Dendritic cell treated with granulocyte-macrophage colony-stimulating factor and Interleukin-4, amounts not matched to agents 40 ng/mL and 50 ng/mL, for 4 days (primary cell): ENCODE measurements around the gene MYOG.

Source experiments
- H3K27ac Mint-ChIP-seq: one replicate; pipeline ENCODE4 v1.8.0; 2022; ENCODE audit warnings: mild to moderate bottlenecking, mixed read lengths
- H3K27me3 Mint-ChIP-seq: one replicate; pipeline ENCODE4 v1.8.0; 2022; ENCODE audit warnings: mild to moderate bottlenecking, mixed read lengths
- H3K36me3 Mint-ChIP-seq: one replicate; pipeline ENCODE4 v1.8.0; 2022; ENCODE audit warnings: low read depth, mixed read lengths
- H3K4me1 Mint-ChIP-seq: one replicate; pipeline ENCODE4 v1.8.0; 2022; ENCODE audit warnings: low read depth, mixed read lengths
- H3K4me3 Mint-ChIP-seq: one replicate; pipeline ENCODE4 v1.8.0; 2022; ENCODE audit warnings: mild to moderate bottlenecking, moderate library complexity, mixed read lengths
- H3K9me3 Mint-ChIP-seq: one replicate; pipeline ENCODE4 v1.8.0; 2022; ENCODE audit warnings: mixed read lengths
- intact Hi-C: fragments of 100-400 bp; cut with micrococcal nuclease; formaldehyde crosslinking; loops from one replicate; pipeline ENCODE4 v1.15.0; 2022

The MYOG gene

GRCh38 chr1:203101813-203102634 is 16.2 kb upstream of the MYOG start:
- Mint-ChIP-seq H3K36me3 (no peaks in the 10 kb centered on the region), H3K4me1 (peaks cover 29% of the 10 kb centered on the region), H3K27ac (peak overlapping the region; percentile 12), H3K4me3 (no peak overlapping the region), H3K27me3 (peaks cover 7% of the 10 kb centered on the region), H3K9me3 (peaks cover 15% of the 10 kb centered on the region)
- intact Hi-C loops, result no loop called here

DNA sequence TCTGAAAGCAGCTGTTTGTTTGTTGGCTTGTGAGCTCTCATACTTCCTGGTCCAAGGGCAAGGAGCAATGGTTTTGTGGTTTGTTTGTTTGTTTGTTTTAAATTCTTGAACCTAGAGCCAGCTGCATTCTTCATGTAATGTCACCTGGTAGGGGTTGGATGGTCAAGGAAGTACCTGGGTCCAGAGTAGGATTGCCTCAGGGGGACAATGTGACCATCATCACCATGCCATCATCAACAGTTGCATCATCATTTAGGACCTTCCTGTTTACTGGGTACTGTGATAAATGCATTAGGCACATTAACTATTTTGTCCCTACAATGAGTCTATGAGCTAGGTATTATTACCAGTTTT is 14.7 kb upstream of the MYOG start:
- H3K27me3 Mint-ChIP-seq, result peaks cover 8% of the 10 kb centered on the region
- H3K4me3 Mint-ChIP-seq, result no peak overlapping the region
- H3K4me1 Mint-ChIP-seq, result peaks cover 29% of the 10 kb centered on the region
- no peak overlapping the region for H3K27ac Mint-ChIP-seq
- peaks cover 15% of the 10 kb centered on the region for H3K9me3 Mint-ChIP-seq
- intact Hi-C loops, result no loop called here
- no peaks in the 10 kb centered on the region for H3K36me3 Mint-ChIP-seq

DNA sequence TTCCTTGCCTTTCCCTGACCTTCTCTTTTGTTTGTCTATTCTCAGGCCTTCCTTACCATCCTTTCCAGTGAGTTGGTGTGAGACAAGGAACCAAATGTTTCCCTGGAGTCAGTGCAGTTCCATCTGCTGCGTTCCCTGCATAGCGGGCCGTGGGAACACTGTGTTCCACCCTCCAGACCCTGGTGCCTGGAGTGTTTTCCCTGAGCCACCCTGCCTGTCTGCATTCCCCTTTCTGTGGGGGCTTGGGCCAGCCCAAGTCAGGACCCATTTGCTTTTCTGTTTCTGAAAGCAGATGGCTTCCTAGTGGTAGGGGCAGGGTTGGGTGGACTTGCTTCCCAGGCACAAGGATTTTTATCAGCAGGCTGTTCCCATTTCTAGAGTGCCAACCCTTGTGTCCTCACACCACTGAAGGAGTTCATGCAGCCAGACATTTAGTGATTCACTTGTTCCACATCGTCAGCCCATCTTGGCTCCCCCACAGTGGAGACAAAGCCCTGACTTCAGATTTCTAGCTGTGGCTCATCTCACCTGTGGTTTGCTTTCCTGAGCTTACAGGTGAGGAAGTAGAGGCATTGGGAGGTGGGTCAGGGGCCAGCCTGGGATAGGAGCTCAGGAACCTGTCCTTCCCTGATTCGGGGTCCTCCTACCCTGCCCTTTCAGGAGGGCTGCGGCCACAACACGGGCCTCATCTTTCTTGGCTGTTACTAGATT is 14.1 kb upstream of the MYOG start:
- intact Hi-C loops, result no loop called here

DNA sequence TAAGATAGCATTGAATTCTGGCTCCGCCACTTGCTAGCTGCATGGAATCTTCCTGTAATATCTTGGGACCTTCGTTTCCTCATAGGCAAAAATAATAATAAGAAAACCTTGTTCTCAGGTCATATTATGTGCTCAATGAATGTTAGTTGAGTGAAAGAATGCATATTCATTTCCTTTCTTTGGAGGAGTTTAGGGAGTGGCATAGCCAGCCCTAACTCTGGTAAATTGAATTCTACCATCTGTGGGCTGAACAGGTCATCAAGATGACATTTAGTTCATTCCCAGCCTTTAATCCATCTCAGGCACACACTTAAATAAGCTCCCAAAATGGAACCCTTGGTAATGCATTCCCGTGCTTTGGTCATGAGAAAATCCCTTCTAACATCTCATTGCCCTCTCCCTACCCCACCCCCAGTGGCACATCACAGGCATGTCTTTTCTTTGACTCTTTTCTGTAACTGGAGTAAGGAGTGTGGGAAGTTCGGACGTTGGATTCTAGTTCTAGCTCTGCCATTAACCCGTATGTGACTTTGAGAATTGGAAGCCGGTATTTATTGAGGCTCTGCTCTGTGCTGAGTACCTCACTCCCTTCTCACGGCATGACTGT is 13.2 kb upstream of the MYOG start:
- no peaks in the 10 kb centered on the region for H3K36me3 Mint-ChIP-seq
- no peak overlapping the region for H3K27ac Mint-ChIP-seq
- no peak overlapping the region for H3K4me3 Mint-ChIP-seq
- peaks cover 21% of the 10 kb centered on the region for H3K9me3 Mint-ChIP-seq
- H3K27me3 Mint-ChIP-seq, result peaks cover 14% of the 10 kb centered on the region
- intact Hi-C loops, result no loop called here
- peaks cover 29% of the 10 kb centered on the region for H3K4me1 Mint-ChIP-seq

More for the DNA sequence above, 14.1 kb upstream of the MYOG start:
- H3K36me3 Mint-ChIP-seq, result no peaks in the 10 kb centered on the region
- peaks cover 29% of the 10 kb centered on the region for H3K4me1 Mint-ChIP-seq
- no peak overlapping the region for H3K4me3 Mint-ChIP-seq
- H3K27me3 Mint-ChIP-seq, result peaks cover 12% of the 10 kb centered on the region
- peaks cover 15% of the 10 kb centered on the region for H3K9me3 Mint-ChIP-seq
- H3K27ac Mint-ChIP-seq, result no peak overlapping the region

- Mint-ChIP-seq H3K4me3 (no peak overlapping the region), H3K4me1 (peaks cover 28% of the 10 kb centered on the region), H3K27ac (no peak overlapping the region), H3K27me3 (peaks cover 14% of the 10 kb centered on the region), H3K9me3 (peaks cover 22% of the 10 kb centered on the region), H3K36me3 (no peaks in the 10 kb centered on the region)
- intact Hi-C loops, result no loop called here
Measured at GRCh38 chr1:203098445-203098844, 12.6 kb upstream of the MYOG start.

DNA sequence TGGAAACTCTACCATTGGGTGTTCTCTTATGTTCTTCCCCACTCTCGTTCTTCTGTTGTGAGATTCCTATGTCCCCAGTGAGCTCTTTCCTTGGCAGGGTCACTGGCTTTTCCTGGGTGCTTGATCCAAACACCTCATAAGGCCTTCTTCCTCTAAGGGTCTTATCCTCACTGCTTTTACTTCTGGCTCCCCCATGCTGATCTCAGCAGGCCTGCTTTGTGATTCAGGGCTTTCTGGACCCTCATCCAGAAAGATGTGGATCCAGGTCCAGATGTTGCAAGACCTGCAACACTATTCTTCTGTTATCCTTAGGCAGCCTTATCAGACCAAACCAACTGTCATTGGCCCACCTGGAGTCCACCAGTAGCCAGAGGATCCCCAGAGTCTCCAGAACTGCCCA is 11.2 kb upstream of the MYOG start:
- intact Hi-C loops, result no loop called here
- Mint-ChIP-seq H3K36me3 (no peaks in the 10 kb centered on the region), H3K4me1 (peaks cover 14% of the 10 kb centered on the region), H3K9me3 (peaks cover 22% of the 10 kb centered on the region), H3K27ac (no peak overlapping the region), H3K4me3 (no peak overlapping the region), H3K27me3 (peaks cover 21% of the 10 kb centered on the region)

DNA sequence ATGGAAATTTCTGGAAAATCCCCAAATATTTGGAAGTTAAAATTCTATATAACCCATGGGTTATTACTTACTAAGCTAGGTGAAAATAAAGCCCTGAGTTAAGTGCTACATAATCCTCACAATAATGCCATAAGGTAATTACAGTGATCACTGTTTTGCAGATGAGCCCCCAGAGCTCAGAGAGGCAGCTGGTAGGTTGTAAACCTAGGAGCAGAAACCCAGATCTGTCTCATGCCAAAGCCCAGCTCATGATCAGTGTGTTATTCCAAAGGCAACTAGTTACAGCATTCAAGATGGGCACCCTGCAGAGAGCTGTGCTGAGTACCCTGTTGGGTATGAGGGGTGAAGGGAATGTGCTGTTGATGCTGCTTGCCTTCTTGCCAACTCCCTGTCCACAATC is 10.8 kb upstream of the MYOG start:
- Mint-ChIP-seq H3K9me3 (peaks cover 22% of the 10 kb centered on the region), H3K4me1 (peaks cover 9% of the 10 kb centered on the region), H3K27ac (no peak overlapping the region), H3K27me3 (peaks cover 25% of the 10 kb centered on the region), H3K4me3 (no peak overlapping the region), H3K36me3 (no peaks in the 10 kb centered on the region)
- intact Hi-C loops, result no loop called here

DNA sequence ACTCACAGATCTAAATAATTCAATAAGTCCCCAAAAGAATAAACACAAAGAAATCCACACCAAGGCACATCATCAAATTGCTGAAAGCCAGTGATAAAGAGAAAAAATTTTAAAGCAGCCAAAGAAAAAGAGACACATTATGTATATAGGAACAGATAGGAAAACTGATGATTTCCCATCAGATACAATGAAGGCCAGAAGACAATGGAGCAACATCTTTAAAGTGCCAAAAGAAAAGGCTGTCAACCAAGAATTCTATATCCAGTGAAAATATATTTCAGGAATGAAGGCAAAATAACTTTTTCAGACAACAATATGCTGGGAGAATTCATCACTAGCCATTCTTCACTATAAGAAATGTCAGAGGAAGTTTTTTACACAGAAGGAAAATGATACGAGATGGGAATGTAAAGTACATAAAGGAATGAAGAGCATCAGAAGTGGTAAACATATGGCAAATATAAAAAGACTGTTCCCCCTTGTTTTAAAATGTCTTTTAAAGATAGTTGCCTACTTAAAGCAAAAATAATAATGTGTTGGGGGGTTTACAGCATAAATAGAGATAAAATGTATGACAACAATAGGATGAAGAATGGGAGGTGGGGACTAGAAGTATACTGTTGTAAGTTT is 9.4 kb upstream of the MYOG start:
- Mint-ChIP-seq H3K4me3 (no peak overlapping the region), H3K27me3 (peaks cover 31% of the 10 kb centered on the region), H3K27ac (no peak overlapping the region), H3K36me3 (no peaks in the 10 kb centered on the region), H3K9me3 (peaks cover 22% of the 10 kb centered on the region), H3K4me1 (peaks cover 7% of the 10 kb centered on the region)
- intact Hi-C loops, result no loop called here

GRCh38 chr1:203093754-203094410 is 8.1 kb upstream of the MYOG start:
- H3K27ac Mint-ChIP-seq, result no peak overlapping the region
- H3K27me3 Mint-ChIP-seq, result peaks cover 34% of the 10 kb centered on the region
- intact Hi-C loops, result no loop called here
- peaks cover 22% of the 10 kb centered on the region for H3K9me3 Mint-ChIP-seq
- H3K4me3 Mint-ChIP-seq, result no peak overlapping the region
- no peaks in the 10 kb centered on the region for H3K36me3 Mint-ChIP-seq
- H3K4me1 Mint-ChIP-seq, result peaks cover 7% of the 10 kb centered on the region

DNA sequence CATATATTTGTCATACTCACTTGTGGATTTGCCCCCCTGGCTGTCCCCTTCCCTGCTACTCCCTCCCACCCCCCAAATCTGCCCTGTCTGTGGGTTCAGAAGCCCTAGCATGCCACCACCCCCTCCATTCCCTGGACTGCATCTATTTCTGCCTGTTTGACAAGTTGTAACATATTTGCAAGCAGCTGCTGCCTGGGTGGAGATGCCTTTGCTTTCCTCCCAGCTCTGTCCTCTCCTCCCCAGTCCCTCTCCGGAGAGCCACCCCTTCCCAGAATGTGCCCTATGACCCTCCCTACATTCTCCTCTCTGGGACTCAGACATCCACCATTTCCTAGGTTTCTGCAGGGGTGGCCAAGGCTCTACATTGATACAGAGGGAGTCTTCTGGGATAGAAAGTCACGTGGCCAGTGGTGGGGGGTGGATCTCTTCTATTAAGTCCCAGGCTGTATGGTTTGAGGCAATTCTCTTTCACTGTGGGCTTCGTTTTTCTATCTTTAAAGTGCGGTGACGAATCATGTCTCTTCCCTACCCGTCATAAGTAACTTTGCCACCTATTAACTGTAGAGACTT is 6.0 kb upstream of the MYOG start:
- intact Hi-C loops, result no loop called here
- H3K4me3 Mint-ChIP-seq, result no peak overlapping the region
- H3K27me3 Mint-ChIP-seq, result peaks cover 35% of the 10 kb centered on the region
- H3K9me3 Mint-ChIP-seq, result peaks cover 22% of the 10 kb centered on the region
- H3K4me1 Mint-ChIP-seq, result peaks cover 13% of the 10 kb centered on the region
- no peak overlapping the region for H3K27ac Mint-ChIP-seq
- no peaks in the 10 kb centered on the region for H3K36me3 Mint-ChIP-seq

DNA sequence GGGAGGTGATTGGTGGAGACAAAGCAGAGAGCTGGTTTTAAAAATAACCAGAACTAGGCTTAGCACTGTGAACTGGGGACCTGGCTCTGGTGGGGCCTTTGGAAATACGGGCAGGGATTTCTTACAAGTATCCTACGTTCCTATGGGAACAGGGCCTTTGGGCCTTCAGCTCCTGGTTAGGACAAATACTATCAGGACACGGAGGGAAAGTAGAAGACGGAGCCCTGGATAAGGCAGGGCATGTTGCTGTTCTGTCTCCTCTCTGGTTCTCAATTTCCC is 5.3 kb upstream of the MYOG start:
- H3K27me3 Mint-ChIP-seq, result peaks cover 35% of the 10 kb centered on the region
- H3K9me3 Mint-ChIP-seq, result peaks cover 22% of the 10 kb centered on the region
- H3K27ac Mint-ChIP-seq, result no peak overlapping the region
- no peak overlapping the region for H3K4me3 Mint-ChIP-seq
- intact Hi-C loops, result no loop called here
- no peaks in the 10 kb centered on the region for H3K36me3 Mint-ChIP-seq
- H3K4me1 Mint-ChIP-seq, result peaks cover 13% of the 10 kb centered on the region

GRCh38 chr1:203090421-203091198 is 4.8 kb upstream of the MYOG start:
- H3K4me1 Mint-ChIP-seq, result peaks cover 13% of the 10 kb centered on the region
- peaks cover 35% of the 10 kb centered on the region for H3K27me3 Mint-ChIP-seq
- intact Hi-C loops, result no loop called here
- no peak overlapping the region for H3K4me3 Mint-ChIP-seq
- peaks cover 17% of the 10 kb centered on the region for H3K9me3 Mint-ChIP-seq
- no peak overlapping the region for H3K27ac Mint-ChIP-seq
- no peaks in the 10 kb centered on the region for H3K36me3 Mint-ChIP-seq

DNA sequence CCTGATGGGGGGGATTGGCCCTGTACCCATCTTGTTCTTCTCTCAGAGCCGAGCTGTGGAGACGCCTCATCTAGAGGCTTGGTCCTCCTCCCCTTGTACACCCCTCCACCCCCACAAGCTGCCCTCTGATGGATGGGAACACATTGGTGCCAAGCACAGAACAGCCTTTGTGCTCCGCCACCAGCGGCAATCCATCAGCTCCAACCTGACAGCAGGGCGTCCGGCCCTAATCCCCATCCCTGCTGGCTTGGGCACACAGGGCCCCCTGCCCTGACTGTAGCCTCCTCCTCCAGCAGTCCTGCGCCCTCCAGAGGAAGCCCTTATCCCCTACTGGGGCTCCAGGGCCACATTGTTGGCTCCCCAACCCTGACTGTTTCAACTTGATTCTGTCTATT is 3.8 kb upstream of the MYOG start:
- Mint-ChIP-seq H3K27ac (no peak overlapping the region), H3K36me3 (no peaks in the 10 kb centered on the region), H3K9me3 (peaks cover 7% of the 10 kb centered on the region), H3K4me1 (peaks cover 13% of the 10 kb centered on the region), H3K27me3 (peaks cover 30% of the 10 kb centered on the region), H3K4me3 (no peak overlapping the region)
- intact Hi-C loops, result no loop called here
